ENCODE data around the gene DOCK7. TPM values are rescaled to one million over a fixed set of nuclear protein-coding genes. Genes with fewer than 3 reads are reported as not detected.
A peak's percentile ranks its signal among the peaks of the same experiment; 100 is the strongest.

Gene DOCK7
- 10 to 100 TPM; 31.6 to 32.0 TPM for total RNA-seq

- no peaks in the 10 kb centered on the region for H3K27me3 ChIP-seq
- TF ChIP-seq CTCF (IDR thresholded peaks at IDR 0.05) (no peak), POLR2A (IDR thresholded peaks at IDR 0.05) (peak; percentile 36 to 45 (median 39))
- intact Hi-C loops (cut with DNase I): no loop called here
- DNase-seq: peak; percentile 74 to 82 (median 75)
- peaks cover 25% of the 10 kb centered on the region for H3K4me1 ChIP-seq
- peak; percentile 91 for ATAC-seq
- H3K36me3 ChIP-seq (replicated peaks in 1 of 2; ENCODE audit: insufficient read depth in 1 of 2, low read depth in 2 of 2): no peaks in the 10 kb centered on the region
- peak within 1 kb of the TSS; percentile 78 to 85 (median 82) for H3K27ac ChIP-seq
- 0% methylated on average over 26 to 100 of the region's 107 CpGs for WGBS, 2 donors
- H3K9me3 ChIP-seq: no peaks in the 10 kb centered on the region
- H3K4me3 ChIP-seq: peak within 1 kb of the TSS; percentile 74 to 89
Measured at GRCh38 chr1:62687903-62688686, at the start of gene DOCK7. DOCK7 (minus strand) TSS chr1:62688386; CDS start chr1:62688264, 122 bp downstream.

- TF ChIP-seq CTCF (IDR thresholded peaks at IDR 0.05): no peak
- no peak for TF ChIP-seq POLR2A (IDR thresholded peaks at IDR 0.05)
- no peaks in the 10 kb centered on the region for H3K36me3 ChIP-seq (replicated peaks in 1 of 2; ENCODE audit: insufficient read depth in 1 of 2, low read depth in 2 of 2)
- H3K27me3 ChIP-seq: no peaks in the 10 kb centered on the region
- H3K4me1 ChIP-seq: peaks cover 12% of the 10 kb centered on the region
- intact Hi-C loops (cut with DNase I): no loop called here
- H3K4me3 ChIP-seq: no peak overlapping the region
- H3K9me3 ChIP-seq: no peaks in the 10 kb centered on the region
- DNase-seq (no peak), ATAC-seq (no peak)
- 68 to 88% methylated on average over 3 of the region's 3 CpGs for WGBS, 2 donors
- no peak overlapping the region for H3K27ac ChIP-seq
Measured at GRCh38 chr1:62735491-62736171, 47.4 kb upstream of the DOCK7 start.

- peaks cover 12% of the 10 kb centered on the region for H3K4me1 ChIP-seq
- no peak for TF ChIP-seq CTCF (IDR thresholded peaks at IDR 0.05)
- TF ChIP-seq POLR2A (IDR thresholded peaks at IDR 0.05): no peak
- H3K9me3 ChIP-seq: no peaks in the 10 kb centered on the region
- H3K4me3 ChIP-seq: no peak overlapping the region
- no peak for DNase-seq
- no peak for ATAC-seq
- H3K27me3 ChIP-seq: no peaks in the 10 kb centered on the region
- 86 to 89% methylated on average over 3 of the region's 3 CpGs for WGBS, 2 donors
- H3K27ac ChIP-seq: no peak overlapping the region
- no peaks in the 10 kb centered on the region for H3K36me3 ChIP-seq (replicated peaks in 1 of 2; ENCODE audit: insufficient read depth in 1 of 2, low read depth in 2 of 2)
- intact Hi-C loops (cut with DNase I): no loop called here
Measured at GRCh38 chr1:62732331-62732730, 44.1 kb upstream of the DOCK7 start.

GRCh38 chr1:62728963-62729362 is 40.8 kb upstream of the DOCK7 start:
- intact Hi-C loops (cut with DNase I): no loop called here
- Histone ChIP-seq H3K4me3 (no peak overlapping the region), H3K27ac (no peak overlapping the region), H3K27me3 (no peaks in the 10 kb centered on the region), H3K4me1 (peaks cover 15% of the 10 kb centered on the region), H3K36me3 (replicated peaks in 1 of 2; ENCODE audit: insufficient read depth in 1 of 2, low read depth in 2 of 2) (no peaks in the 10 kb centered on the region), H3K9me3 (no peaks in the 10 kb centered on the region)
- TF ChIP-seq CTCF (IDR thresholded peaks at IDR 0.05): no peak
- TF ChIP-seq POLR2A (IDR thresholded peaks at IDR 0.05): no peak
- 73 to 77% methylated on average over 5 of the region's 5 CpGs for WGBS, 2 donors
- no peak for DNase-seq
- ATAC-seq: no peak

Data from body of pancreas (tissue), 4 donors.